ENCODE data around the gene CDH4.

The CDH4 gene

DNA sequence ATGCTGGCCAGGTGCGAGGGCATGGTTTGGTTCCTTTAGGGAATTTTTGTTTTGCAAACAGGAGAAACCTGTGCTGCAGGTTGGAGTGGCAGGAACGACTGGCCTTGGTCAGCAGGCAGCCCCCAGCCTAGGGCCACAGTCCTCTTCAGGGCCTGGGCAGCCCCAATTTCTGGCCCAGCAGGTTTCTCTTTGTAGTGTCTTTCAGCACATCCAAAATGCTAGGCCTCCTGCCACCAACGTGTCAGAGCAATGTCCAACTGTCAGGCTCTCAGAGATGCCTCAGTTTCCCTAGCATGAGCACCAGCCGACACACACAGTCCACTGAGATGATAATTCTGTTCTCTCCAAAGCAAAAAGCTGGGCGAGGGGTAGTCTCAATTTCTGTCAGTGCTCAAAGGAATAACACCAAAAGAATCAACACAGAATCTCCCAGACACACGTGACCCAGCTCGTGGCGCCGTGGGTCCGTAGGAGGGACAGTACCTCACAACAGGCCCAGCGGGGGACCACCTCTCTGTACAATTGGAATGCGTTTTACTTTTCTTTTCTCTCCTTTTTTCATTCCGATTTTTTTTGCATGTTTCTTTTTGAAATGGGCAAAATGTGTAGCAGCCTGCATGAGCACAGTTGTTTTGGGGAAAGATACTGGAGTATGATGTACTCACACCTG lies 687.8 kb downstream of the CDH4 start:
- Histone ChIP-seq H3K9me3 (ENCODE audit: insufficient read depth, low read length) (no peaks in the 10 kb centered on the region), H3K36me3 (ENCODE audit: low read length) (no peaks in the 10 kb centered on the region), H3K27me3 (ENCODE audit: low read length) (no peaks in the 10 kb centered on the region), H3K9me2 (replicated peaks; ENCODE audit: insufficient read depth, low read length) (no peaks in the 10 kb centered on the region), H3F3A (ENCODE audit: insufficient read depth) (no peaks in the 10 kb centered on the region), H3K4me3 (ENCODE audit: insufficient read depth, low read length, poor library complexity, severe bottlenecking) (no peak overlapping the region), H3K79me2 (ENCODE audit: insufficient read depth, low read length) (no peaks in the 10 kb centered on the region), H3K27ac (ENCODE audit: low read depth, low read length) (no peak overlapping the region), H2AFZ (ENCODE audit: low read depth, low read length, severe bottlenecking) (no peak overlapping the region), H4K20me1 (ENCODE audit: low read depth, low read length) (no peaks in the 10 kb centered on the region), H3K9ac (ENCODE audit: low read length) (no peak overlapping the region), H3K4me2 (ENCODE audit: low read depth, low read length, poor library complexity, severe bottlenecking) (no peak overlapping the region)
- TF ChIP-seq CTCF (IDR thresholded peaks at IDR 0.05; ENCODE audit: insufficient read depth, low read length, poor library complexity, severe bottlenecking) (no peak), EZH2phosphoT487 (conservative IDR thresholded peaks at IDR 0.05; ENCODE audit: low read length) (no peak)

DNA sequence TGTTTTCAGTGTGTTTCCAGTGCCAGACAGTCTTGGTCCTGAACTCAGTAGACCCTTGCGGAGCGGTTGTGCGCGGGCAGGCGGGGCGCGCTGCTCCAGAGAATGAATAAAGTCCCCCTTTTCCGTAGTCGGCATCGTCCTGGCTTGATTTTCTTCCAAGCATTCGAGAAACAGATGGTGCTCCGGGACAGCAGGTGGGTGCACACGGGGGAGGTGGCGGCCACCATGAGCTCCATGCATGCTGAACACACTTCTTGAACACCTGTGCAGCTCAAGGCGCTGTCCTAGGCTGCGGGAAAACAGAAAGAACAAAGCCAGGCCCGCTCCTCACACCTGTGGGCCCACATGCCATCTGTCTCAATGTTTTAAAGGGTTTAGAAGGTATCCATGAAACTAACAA lies 688.4 kb downstream of the CDH4 start:
- Histone ChIP-seq H2AFZ (ENCODE audit: low read depth, low read length, severe bottlenecking) (no peak overlapping the region), H3K9me2 (replicated peaks; ENCODE audit: insufficient read depth, low read length) (no peaks in the 10 kb centered on the region), H3K36me3 (ENCODE audit: low read length) (no peaks in the 10 kb centered on the region), H3K9me3 (ENCODE audit: insufficient read depth, low read length) (no peaks in the 10 kb centered on the region), H3K27ac (ENCODE audit: low read depth, low read length) (no peak overlapping the region), H3K9ac (ENCODE audit: low read length) (no peak overlapping the region), H3K27me3 (ENCODE audit: low read length) (no peaks in the 10 kb centered on the region), H4K20me1 (ENCODE audit: low read depth, low read length) (no peaks in the 10 kb centered on the region), H3F3A (ENCODE audit: insufficient read depth) (no peaks in the 10 kb centered on the region), H3K79me2 (ENCODE audit: insufficient read depth, low read length) (no peaks in the 10 kb centered on the region), H3K4me2 (ENCODE audit: low read depth, low read length, poor library complexity, severe bottlenecking) (no peak overlapping the region), H3K4me3 (ENCODE audit: insufficient read depth, low read length, poor library complexity, severe bottlenecking) (no peak overlapping the region)
- TF ChIP-seq EZH2phosphoT487 (conservative IDR thresholded peaks at IDR 0.05; ENCODE audit: low read length), result no peak
- TF ChIP-seq CTCF (IDR thresholded peaks at IDR 0.05; ENCODE audit: insufficient read depth, low read length, poor library complexity, severe bottlenecking), result no peak

DNA sequence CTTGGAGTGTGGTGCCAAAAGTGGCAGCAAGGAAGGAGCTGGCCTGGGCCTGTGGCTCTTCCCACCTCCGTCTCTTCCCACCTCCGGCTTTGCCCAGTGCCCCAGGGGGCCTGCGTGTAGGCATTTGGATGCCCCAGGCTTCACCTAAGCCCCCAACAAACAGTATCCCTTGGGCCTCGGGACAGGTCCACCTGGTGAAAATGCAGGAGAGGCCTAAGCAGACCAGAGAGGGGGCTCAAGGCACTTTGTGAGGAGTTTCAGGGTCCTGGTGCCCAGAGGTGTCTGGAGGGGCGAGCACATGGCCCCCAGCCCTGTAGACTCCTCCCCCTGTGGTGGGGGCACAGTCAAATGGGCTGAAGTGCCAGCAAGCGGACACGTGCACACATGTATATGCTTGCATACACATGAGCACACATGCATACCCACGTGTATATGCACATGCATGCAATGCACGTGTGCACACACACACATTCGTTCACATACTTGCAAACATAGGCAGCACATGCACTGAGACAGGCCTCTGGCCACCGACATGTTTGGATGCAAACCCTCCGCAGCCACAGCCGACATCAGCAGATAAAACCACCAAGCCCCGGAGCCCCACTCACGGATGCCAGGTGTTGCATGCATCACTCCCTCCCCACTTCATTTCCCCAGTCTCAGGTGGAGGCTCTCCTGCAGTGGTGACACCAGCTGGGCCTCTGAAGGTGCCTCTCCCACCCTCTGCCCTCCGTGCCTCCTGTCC lies 689.1 kb downstream of the CDH4 start:
- no peaks in the 10 kb centered on the region for H3K79me2 ChIP-seq (ENCODE audit: insufficient read depth, low read length)
- no peaks in the 10 kb centered on the region for H3K9me2 ChIP-seq (replicated peaks; ENCODE audit: insufficient read depth, low read length)
- no peaks in the 10 kb centered on the region for H3F3A ChIP-seq (ENCODE audit: insufficient read depth)
- no peak overlapping the region for H3K9ac ChIP-seq (ENCODE audit: low read length)
- H3K9me3 ChIP-seq (ENCODE audit: insufficient read depth, low read length), result no peaks in the 10 kb centered on the region
- H3K27me3 ChIP-seq (ENCODE audit: low read length), result no peaks in the 10 kb centered on the region
- no peaks in the 10 kb centered on the region for H4K20me1 ChIP-seq (ENCODE audit: low read depth, low read length)
- TF ChIP-seq EZH2phosphoT487 (conservative IDR thresholded peaks at IDR 0.05; ENCODE audit: low read length), result no peak
- TF ChIP-seq CTCF (IDR thresholded peaks at IDR 0.05; ENCODE audit: insufficient read depth, low read length, poor library complexity, severe bottlenecking), result no peak
- H2AFZ ChIP-seq (ENCODE audit: low read depth, low read length, severe bottlenecking), result no peak overlapping the region
- H3K4me2 ChIP-seq (ENCODE audit: low read depth, low read length, poor library complexity, severe bottlenecking), result no peak overlapping the region
- no peak overlapping the region for H3K27ac ChIP-seq (ENCODE audit: low read depth, low read length)
- no peak overlapping the region for H3K4me3 ChIP-seq (ENCODE audit: insufficient read depth, low read length, poor library complexity, severe bottlenecking)
- no peaks in the 10 kb centered on the region for H3K36me3 ChIP-seq (ENCODE audit: low read length)
